Effector CD8-positive, alpha-beta T cell (primary cell): ENCODE measurements around the gene ODAD2.

Experiments
- DNase-seq: peaks from one replicate; lab custom pipeline; 2025; lab: John Stamatoyannopoulos, UW

Gene ODAD2

GRCh38 chr10:27844223-27844622, 154.7 kb downstream of the ODAD2 start:
- DNase-seq: no peak

- DNase-seq: no peak
Measured at GRCh38 chr10:27838901-27839300, 160.0 kb downstream of the ODAD2 start.

GRCh38 chr10:27838361-27838760, 160.5 kb downstream of the ODAD2 start:
- no peak for DNase-seq

GRCh38 chr10:27834476-27834875, 164.4 kb downstream of the ODAD2 start:
- no peak for DNase-seq

- DNase-seq: no peak
Measured at GRCh38 chr10:27833792-27834191, 165.1 kb downstream of the ODAD2 start.

GRCh38 chr10:27832826-27833225, 166.1 kb downstream of the ODAD2 start:
- no peak for DNase-seq

GRCh38 chr10:27826369-27826768, 172.5 kb downstream of the ODAD2 start:
- DNase-seq: no peak

- no peak for DNase-seq
Measured at GRCh38 chr10:27822301-27822700, 176.6 kb downstream of the ODAD2 start.

GRCh38 chr10:27820637-27821036, 178.2 kb downstream of the ODAD2 start:
- DNase-seq: no peak

GRCh38 chr10:27819781-27820531, 178.9 kb downstream of the ODAD2 start:
- no peak for DNase-seq

- no peak for DNase-seq
Measured at GRCh38 chr10:27816320-27816719, 182.6 kb downstream of the ODAD2 start.

- DNase-seq: no peak
Measured at GRCh38 chr10:27815846-27816245, 183.0 kb downstream of the ODAD2 start.

- no peak for DNase-seq
Measured at GRCh38 chr10:27815261-27815660, 183.6 kb downstream of the ODAD2 start.

GRCh38 chr10:27805180-27805579, 193.7 kb downstream of the ODAD2 start:
- DNase-seq: no peak

- no peak for DNase-seq
Measured at GRCh38 chr10:27804136-27804535, 194.7 kb downstream of the ODAD2 start.

GRCh38 chr10:27801171-27801785, 197.6 kb downstream of the ODAD2 start:
- no peak for DNase-seq

- DNase-seq: no peak
Measured at GRCh38 chr10:27799046-27799445, 199.8 kb downstream of the ODAD2 start.

- no peak for DNase-seq
Measured at GRCh38 chr10:27794157-27794556, 204.7 kb downstream of the ODAD2 start.

GRCh38 chr10:27792216-27792615, 206.7 kb downstream of the ODAD2 start:
- no peak for DNase-seq

- no peak for DNase-seq
Measured at GRCh38 chr10:27784272-27784671, 214.6 kb downstream of the ODAD2 start.

- DNase-seq: no peak
Measured at GRCh38 chr10:27783660-27784059, 215.2 kb downstream of the ODAD2 start.

- DNase-seq: no peak
Measured at GRCh38 chr10:27779462-27780015, 219.3 kb downstream of the ODAD2 start.

- DNase-seq: no peak
Measured at GRCh38 chr10:27774831-27775230, 224.0 kb downstream of the ODAD2 start.
